ENCODE measurements around the gene SPC25. TPM values are rescaled to one million over a fixed set of nuclear protein-coding genes. Genes with fewer than 3 reads are reported as not detected.

Gene SPC25
- total RNA-seq, 1 donor, result 1.1 TPM

DNA sequence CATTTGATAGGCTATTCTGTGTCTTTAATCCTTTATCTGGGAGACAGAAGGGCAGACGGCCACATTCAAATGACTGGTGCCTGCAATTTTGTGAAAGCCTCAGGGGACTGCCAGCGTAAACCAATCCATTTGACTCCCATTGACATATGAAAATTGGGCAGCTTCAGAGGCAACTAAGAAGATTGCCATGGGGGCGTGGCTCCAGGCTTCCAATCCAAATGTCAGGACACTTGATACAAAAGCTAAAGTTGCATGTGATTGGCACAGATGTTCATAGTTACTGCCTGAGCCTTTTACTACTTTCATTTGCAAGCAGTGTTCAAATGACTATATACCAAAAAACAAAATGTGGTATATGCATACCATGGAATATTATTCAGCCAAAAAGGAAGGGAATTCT, 42.0 kb downstream of the SPC25 start:
- Histone ChIP-seq H3K9me3 (ENCODE audit: low read depth, low read length) (no peaks in the 10 kb centered on the region), H3K4me2 (ENCODE audit: insufficient read depth, low read length) (no peak overlapping the region), H2AFZ (ENCODE audit: low read length) (no peak overlapping the region), H3K4me3 (ENCODE audit: insufficient read depth, low read length) (no peak overlapping the region), H4K20me1 (ENCODE audit: insufficient read depth, low read length) (no peaks in the 10 kb centered on the region), H3K27ac (ENCODE audit: low read depth, low read length) (no peak overlapping the region), H3K4me1 (ENCODE audit: insufficient read depth, low read length) (no peaks in the 10 kb centered on the region), H3K27me3 (ENCODE audit: insufficient read depth, low read length) (no peaks in the 10 kb centered on the region), H3K36me3 (ENCODE audit: insufficient read depth, low read length) (no peaks in the 10 kb centered on the region), H3K79me2 (ENCODE audit: insufficient read depth, low read length) (no peaks in the 10 kb centered on the region)
- DNase-seq (ENCODE audit: insufficient read length, low spot score, missing footprints), result no peak
- TF ChIP-seq, protein P1, sequence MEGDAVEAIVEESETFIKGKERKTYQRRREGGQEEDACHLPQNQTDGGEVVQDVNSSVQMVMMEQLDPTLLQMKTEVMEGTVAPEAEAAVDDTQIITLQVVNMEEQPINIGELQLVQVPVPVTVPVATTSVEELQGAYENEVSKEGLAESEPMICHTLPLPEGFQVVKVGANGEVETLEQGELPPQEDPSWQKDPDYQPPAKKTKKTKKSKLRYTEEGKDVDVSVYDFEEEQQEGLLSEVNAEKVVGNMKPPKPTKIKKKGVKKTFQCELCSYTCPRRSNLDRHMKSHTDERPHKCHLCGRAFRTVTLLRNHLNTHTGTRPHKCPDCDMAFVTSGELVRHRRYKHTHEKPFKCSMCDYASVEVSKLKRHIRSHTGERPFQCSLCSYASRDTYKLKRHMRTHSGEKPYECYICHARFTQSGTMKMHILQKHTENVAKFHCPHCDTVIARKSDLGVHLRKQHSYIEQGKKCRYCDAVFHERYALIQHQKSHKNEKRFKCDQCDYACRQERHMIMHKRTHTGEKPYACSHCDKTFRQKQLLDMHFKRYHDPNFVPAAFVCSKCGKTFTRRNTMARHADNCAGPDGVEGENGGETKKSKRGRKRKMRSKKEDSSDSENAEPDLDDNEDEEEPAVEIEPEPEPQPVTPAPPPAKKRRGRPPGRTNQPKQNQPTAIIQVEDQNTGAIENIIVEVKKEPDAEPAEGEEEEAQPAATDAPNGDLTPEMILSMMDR (IDR thresholded peaks at IDR 0.05; ENCODE audit: extremely low read depth, low read depth, low read length), result no peak

DNA sequence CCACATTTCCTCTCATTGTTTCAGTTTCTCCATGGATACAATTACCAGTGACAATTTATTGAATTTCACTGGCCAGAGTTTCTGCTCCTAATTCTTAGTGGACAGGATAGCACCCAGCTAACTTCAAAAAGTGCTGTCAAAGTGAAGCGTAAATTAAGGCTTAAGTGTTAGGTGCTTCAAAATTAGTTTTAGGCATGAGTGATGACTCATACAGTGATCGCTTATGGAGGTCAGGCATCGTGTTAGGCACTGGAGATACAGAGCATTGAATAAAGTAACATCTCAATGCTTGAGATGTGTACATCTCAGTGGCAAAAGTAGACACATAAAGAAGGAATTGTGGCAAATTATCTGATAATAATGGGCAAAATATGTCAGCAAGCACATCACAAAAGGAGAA, 47.0 kb downstream of the SPC25 start:
- no peak overlapping the region for H3K27ac ChIP-seq (ENCODE audit: low read depth, low read length)
- TF ChIP-seq, protein P1 (IDR thresholded peaks at IDR 0.05; ENCODE audit: extremely low read depth, low read depth, low read length), result no peak
- no peaks in the 10 kb centered on the region for H3K27me3 ChIP-seq (ENCODE audit: insufficient read depth, low read length)
- H3K36me3 ChIP-seq (ENCODE audit: insufficient read depth, low read length), result no peaks in the 10 kb centered on the region
- H4K20me1 ChIP-seq (ENCODE audit: insufficient read depth, low read length), result no peaks in the 10 kb centered on the region
- DNase-seq (ENCODE audit: insufficient read length, low spot score, missing footprints), result no peak
- H2AFZ ChIP-seq (ENCODE audit: low read length), result no peak overlapping the region
- H3K9me3 ChIP-seq (ENCODE audit: low read depth, low read length), result no peaks in the 10 kb centered on the region
- H3K4me3 ChIP-seq (ENCODE audit: insufficient read depth, low read length), result no peak overlapping the region
- no peak overlapping the region for H3K4me2 ChIP-seq (ENCODE audit: insufficient read depth, low read length)
- no peaks in the 10 kb centered on the region for H3K4me1 ChIP-seq (ENCODE audit: insufficient read depth, low read length)
- H3K79me2 ChIP-seq (ENCODE audit: insufficient read depth, low read length), result no peaks in the 10 kb centered on the region

DNA sequence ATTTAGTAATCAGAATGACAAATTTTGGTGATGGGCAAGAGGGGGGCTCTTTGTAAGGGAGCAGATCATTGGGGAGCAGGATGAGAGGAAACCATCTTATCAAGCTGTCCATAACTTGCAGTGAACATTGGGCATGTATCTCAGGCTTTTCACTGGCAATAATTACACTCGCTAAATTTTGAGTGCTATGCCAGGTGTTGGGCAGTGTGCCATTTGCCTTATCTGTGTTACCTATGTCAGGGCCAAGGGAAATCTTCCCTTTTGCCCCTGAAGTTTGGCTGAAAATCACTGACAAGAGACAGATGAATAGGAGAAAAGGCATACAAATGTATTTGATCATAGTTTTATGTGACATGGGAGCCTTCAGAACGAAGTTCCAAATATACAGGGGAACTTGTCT, 48.8 kb downstream of the SPC25 start:
- Histone ChIP-seq H4K20me1 (ENCODE audit: insufficient read depth, low read length) (no peaks in the 10 kb centered on the region), H3K27me3 (ENCODE audit: insufficient read depth, low read length) (no peaks in the 10 kb centered on the region), H3K36me3 (ENCODE audit: insufficient read depth, low read length) (no peaks in the 10 kb centered on the region), H3K27ac (ENCODE audit: low read depth, low read length) (no peak overlapping the region), H3K4me3 (ENCODE audit: insufficient read depth, low read length) (no peak overlapping the region), H2AFZ (ENCODE audit: low read length) (no peak overlapping the region), H3K4me2 (ENCODE audit: insufficient read depth, low read length) (no peak overlapping the region), H3K9me3 (ENCODE audit: low read depth, low read length) (no peaks in the 10 kb centered on the region), H3K79me2 (ENCODE audit: insufficient read depth, low read length) (no peaks in the 10 kb centered on the region), H3K4me1 (ENCODE audit: insufficient read depth, low read length) (no peaks in the 10 kb centered on the region)
- TF ChIP-seq, protein P1 (IDR thresholded peaks at IDR 0.05; ENCODE audit: extremely low read depth, low read depth, low read length), result no peak
- no peak for DNase-seq (ENCODE audit: insufficient read length, low spot score, missing footprints)

DNA sequence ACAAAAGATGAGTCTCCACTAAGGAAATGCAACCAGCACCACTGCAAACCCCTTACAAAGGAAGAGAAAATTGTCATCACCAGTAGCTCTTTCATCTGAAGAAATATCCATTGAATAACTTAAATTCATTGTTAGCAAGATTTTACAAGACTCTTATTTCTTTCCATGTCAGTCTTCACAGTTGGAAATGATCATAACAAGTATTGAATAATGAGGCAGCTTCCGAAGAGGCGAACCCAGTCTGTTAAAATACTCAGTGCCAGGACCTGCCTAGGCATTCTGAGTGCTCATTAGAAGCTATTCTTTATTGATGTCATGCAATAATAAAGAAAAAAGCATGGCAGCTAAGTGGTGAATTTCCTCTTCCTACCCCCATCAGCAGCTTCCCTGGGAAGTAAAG, 54.3 kb downstream of the SPC25 start:
- no peaks in the 10 kb centered on the region for H3K9me3 ChIP-seq (ENCODE audit: low read depth, low read length)

More for the DNA sequence above, 54.3 kb downstream of the SPC25 start:
- Histone ChIP-seq H3K4me3 (ENCODE audit: insufficient read depth, low read length) (no peak overlapping the region), H4K20me1 (ENCODE audit: insufficient read depth, low read length) (no peaks in the 10 kb centered on the region), H3K4me1 (ENCODE audit: insufficient read depth, low read length) (no peaks in the 10 kb centered on the region), H3K27ac (ENCODE audit: low read depth, low read length) (no peak overlapping the region), H3K4me2 (ENCODE audit: insufficient read depth, low read length) (no peak overlapping the region), H3K27me3 (ENCODE audit: insufficient read depth, low read length) (no peaks in the 10 kb centered on the region), H2AFZ (ENCODE audit: low read length) (no peak overlapping the region), H3K36me3 (ENCODE audit: insufficient read depth, low read length) (no peaks in the 10 kb centered on the region), H3K79me2 (ENCODE audit: insufficient read depth, low read length) (no peaks in the 10 kb centered on the region)
- no peak for DNase-seq (ENCODE audit: insufficient read length, low spot score, missing footprints)
- TF ChIP-seq, protein P1 (IDR thresholded peaks at IDR 0.05; ENCODE audit: extremely low read depth, low read depth, low read length), result no peak
